Endothelial cell of umbilical vein (primary cell): ENCODE data around the gene TNFAIP6.
A peak's percentile ranks its signal among the peaks of the same experiment; 100 is the strongest.

Source experiments
- FOS ChIP-seq: IDR thresholded peaks from 2 replicates; pipeline ENCODE4 v1.6.1; 2011; ENCODE audit warnings: mild to moderate bottlenecking, low read length, moderate library complexity, borderline replicate concordance; ENCODE audit not compliant: insufficient read depth
- POLR2AphosphoS5 ChIP-seq: IDR thresholded peaks from 2 replicates; pipeline ENCODE4 v1.6.1; 2012; ENCODE audit warnings: low read depth, mild to moderate bottlenecking, control low read depth, low read length, moderate library complexity; ENCODE audit not compliant: insufficient read depth
- TF ChIP-seq, protein P1 (sequence below), 2 donors: IDR thresholded peaks; 1 replicate in 1 of 2; 2 replicates in 1 of 2; pipeline ENCODE4 v1.5.1; 2011; ENCODE audit warnings: low read length in 2 of 2, mild to moderate bottlenecking in 2 of 2, moderate library complexity in 2 of 2, control low read depth in 1 of 2, inconsistent platforms in 1 of 2, low read depth in 1 of 2; ENCODE audit not compliant: insufficient read depth in 1 of 2; ENCODE audit errors: extremely low read depth in 1 of 2

DNA sequence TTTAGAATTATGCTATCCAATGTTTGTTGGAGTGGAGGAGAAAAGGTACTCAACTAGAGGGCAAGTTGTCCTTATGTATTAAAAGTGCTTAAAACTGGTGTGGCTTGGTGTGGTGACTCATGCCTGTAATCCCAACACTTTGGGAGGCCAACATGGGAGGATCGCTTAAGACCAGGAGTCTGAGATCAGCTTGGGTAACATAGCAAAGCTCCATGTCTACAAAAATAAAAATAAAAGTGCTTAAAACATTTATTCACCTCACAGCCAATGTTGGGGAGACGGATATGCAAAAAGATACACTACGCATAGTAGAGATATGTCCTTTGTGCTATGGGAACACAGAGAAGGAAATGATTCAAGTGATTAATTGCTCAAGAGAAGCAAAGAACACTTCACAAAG is 19.3 kb upstream of the TNFAIP6 start:
- TF ChIP-seq, protein P1, sequence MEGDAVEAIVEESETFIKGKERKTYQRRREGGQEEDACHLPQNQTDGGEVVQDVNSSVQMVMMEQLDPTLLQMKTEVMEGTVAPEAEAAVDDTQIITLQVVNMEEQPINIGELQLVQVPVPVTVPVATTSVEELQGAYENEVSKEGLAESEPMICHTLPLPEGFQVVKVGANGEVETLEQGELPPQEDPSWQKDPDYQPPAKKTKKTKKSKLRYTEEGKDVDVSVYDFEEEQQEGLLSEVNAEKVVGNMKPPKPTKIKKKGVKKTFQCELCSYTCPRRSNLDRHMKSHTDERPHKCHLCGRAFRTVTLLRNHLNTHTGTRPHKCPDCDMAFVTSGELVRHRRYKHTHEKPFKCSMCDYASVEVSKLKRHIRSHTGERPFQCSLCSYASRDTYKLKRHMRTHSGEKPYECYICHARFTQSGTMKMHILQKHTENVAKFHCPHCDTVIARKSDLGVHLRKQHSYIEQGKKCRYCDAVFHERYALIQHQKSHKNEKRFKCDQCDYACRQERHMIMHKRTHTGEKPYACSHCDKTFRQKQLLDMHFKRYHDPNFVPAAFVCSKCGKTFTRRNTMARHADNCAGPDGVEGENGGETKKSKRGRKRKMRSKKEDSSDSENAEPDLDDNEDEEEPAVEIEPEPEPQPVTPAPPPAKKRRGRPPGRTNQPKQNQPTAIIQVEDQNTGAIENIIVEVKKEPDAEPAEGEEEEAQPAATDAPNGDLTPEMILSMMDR (IDR thresholded peaks at IDR 0.05; ENCODE audit: extremely low read depth in 1 of 2, insufficient read depth in 1 of 2, low read depth in 1 of 2, low read length in 2 of 2), result no peak
- TF ChIP-seq FOS (peak; percentile 56), POLR2AphosphoS5 (no peak)
